ENCODE measurements around the gene KCTD19. TPM values are rescaled to one million over a fixed set of nuclear protein-coding genes. Genes with fewer than 3 reads are reported as not detected.
A peak's percentile ranks its signal among the peaks of the same experiment; 100 is the strongest.

KCTD19 gene
- total RNA-seq, 4 donors from 2014 or later: not detected

DNA sequence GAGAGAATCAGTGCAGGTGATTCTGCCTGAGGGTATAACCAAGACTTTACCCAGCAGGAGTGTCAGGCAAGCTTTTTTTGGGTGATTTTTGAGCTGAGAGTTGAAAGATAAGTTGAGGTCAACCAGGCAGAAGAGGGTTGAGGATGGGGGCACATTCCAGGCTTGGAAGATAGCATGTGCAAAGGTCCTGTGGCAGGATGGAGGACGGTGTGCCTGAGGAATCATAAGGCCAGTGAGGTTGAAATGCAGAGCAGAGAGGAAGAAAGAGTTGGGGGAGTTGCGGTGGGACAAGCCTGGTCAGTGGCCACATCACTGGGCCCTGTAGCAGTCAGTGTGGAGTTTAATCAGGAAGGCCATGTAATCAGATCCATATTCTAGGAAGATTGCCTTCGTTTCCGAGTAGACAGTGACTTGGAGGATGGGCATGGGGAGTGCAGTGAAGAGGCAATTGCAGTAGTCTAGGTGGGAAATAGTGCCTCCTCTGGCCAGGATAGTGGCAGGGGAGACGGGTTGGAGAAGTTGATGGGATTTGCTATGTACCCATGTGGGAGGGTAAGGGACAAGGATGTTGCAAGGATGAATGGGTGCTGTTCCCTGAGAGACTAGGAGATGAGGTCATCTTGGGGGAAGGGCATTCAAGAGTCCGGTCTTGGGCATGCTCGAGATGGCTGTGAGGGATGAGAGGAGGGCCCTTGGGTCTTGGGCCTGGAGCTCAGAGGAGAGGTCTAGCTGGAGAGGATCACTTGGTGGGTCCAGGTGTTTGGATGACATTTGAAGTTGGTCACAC is 43.3 kb downstream of the KCTD19 start:
- Histone ChIP-seq H3K4me1 (peaks cover 9 to 21% (median 17%) of the 10 kb centered on the region in 4 donors), H3K36me3 (peaks cover 0 to 6% (median 0%) of the 10 kb centered on the region in 4 donors), H3K27ac (replicated peaks in 1 of 4) (no peak overlapping the region), H3K27me3 (no peaks in the 10 kb centered on the region), H3K4me3 (no peak overlapping the region), H3K9me3 (no peaks in the 10 kb centered on the region)
- TF ChIP-seq POLR2A (IDR thresholded peaks at IDR 0.05; ENCODE audit: low read depth) (no peak), EP300 (IDR thresholded peaks at IDR 0.05) (no peak), POLR2AphosphoS5 (IDR thresholded peaks at IDR 0.05) (no peak)
- TF ChIP-seq, protein P1, sequence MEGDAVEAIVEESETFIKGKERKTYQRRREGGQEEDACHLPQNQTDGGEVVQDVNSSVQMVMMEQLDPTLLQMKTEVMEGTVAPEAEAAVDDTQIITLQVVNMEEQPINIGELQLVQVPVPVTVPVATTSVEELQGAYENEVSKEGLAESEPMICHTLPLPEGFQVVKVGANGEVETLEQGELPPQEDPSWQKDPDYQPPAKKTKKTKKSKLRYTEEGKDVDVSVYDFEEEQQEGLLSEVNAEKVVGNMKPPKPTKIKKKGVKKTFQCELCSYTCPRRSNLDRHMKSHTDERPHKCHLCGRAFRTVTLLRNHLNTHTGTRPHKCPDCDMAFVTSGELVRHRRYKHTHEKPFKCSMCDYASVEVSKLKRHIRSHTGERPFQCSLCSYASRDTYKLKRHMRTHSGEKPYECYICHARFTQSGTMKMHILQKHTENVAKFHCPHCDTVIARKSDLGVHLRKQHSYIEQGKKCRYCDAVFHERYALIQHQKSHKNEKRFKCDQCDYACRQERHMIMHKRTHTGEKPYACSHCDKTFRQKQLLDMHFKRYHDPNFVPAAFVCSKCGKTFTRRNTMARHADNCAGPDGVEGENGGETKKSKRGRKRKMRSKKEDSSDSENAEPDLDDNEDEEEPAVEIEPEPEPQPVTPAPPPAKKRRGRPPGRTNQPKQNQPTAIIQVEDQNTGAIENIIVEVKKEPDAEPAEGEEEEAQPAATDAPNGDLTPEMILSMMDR (IDR thresholded peaks at IDR 0.05): no peak
- no peak for DNase-seq (ENCODE audit: extremely low spot score)
- intact Hi-C loops (cut with DNase I): no loop called here
- 91% methylated on average over 7 of the region's 7 CpGs for WGBS

DNA sequence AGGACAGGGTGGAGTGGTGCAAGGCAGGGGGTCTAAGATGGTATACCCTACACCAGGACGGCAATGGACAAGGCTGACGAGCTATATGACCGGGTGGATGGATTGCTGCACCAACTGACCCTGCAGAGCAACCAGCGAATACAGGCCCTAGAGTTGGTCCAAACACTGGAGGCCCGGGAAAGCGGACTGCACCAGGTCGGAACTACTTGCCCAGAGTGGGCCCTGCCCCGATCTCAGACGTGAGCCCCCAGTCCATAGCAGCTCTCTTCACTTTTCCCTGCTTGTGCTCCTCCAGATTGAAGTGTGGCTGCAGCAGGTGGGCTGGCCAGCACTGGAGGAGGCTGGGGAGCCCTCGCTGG is 44.1 kb downstream of the KCTD19 start:
- H3K4me1 ChIP-seq: peaks cover 13 to 29% (median 25%) of the 10 kb centered on the region in 4 donors
- 98% methylated on average over 7 of the region's 10 CpGs for WGBS
- no peak overlapping the region for H3K27ac ChIP-seq (replicated peaks in 1 of 4)
- DNase-seq (ENCODE audit: extremely low spot score): no peak
- H3K9me3 ChIP-seq: no peaks in the 10 kb centered on the region
- H3K27me3 ChIP-seq: no peaks in the 10 kb centered on the region
- TF ChIP-seq POLR2AphosphoS5 (IDR thresholded peaks at IDR 0.05) (no peak), EP300 (IDR thresholded peaks at IDR 0.05) (no peak), POLR2A (IDR thresholded peaks at IDR 0.05; ENCODE audit: low read depth) (no peak)
- TF ChIP-seq, protein P1 (IDR thresholded peaks at IDR 0.05): no peak
- H3K4me3 ChIP-seq: no peak overlapping the region
- peaks cover 0 to 6% (median 0%) of the 10 kb centered on the region in 4 donors for H3K36me3 ChIP-seq
- intact Hi-C loops (cut with DNase I): no loop called here

DNA sequence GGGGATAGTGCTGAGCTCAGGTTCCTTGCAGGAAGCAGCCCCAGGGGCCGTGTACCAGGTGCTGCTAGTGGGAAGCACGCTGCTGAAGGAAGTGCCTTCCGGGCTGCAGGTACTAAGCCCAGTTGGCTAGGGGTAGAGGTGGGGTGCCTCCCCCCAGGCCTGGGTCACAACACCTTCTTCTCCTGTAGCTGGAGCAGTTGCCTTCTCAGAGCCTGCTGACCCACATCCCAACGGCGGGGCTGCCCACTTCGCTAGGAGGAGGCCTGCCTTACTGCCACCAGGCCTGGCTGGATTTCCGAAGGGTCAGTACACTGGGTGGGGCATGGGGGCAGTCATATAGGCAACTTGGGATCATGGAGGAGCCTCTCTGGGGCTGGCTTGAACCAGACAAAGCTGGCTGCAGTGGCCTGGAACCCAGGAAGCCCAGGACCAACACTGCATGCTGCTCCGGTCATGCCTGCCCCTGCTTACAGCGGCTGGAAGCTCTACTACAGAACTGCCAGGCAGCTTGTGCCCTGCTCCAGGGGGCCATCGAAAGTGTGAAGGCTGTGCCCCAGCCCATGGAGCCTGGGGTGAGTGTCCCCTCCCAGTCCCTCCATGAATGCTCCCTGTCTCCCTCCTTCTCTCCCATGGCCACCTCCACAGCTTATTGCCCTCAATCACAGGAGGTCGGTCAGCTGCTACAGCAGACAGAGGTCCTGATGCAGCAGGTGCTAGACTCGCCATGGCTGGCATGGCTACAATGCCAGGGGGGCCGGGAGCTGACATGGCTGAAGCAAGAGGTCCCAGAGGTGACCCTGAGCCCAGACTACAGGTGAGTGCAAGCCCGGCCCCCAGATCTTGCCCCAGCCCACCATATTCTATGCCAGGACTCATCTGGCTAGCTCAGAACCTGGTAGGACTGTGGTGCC is 44.8 kb downstream of the KCTD19 start:
- no peaks in the 10 kb centered on the region for H3K27me3 ChIP-seq
- 92% methylated on average over 7 of the region's 14 CpGs for WGBS
- intact Hi-C loops (cut with DNase I): no loop called here
- no peaks in the 10 kb centered on the region for H3K9me3 ChIP-seq
- H3K36me3 ChIP-seq: peaks cover 0 to 6% (median 2%) of the 10 kb centered on the region in 4 donors
- peaks cover 13 to 35% (median 31%) of the 10 kb centered on the region in 4 donors for H3K4me1 ChIP-seq
- no peak overlapping the region for H3K4me3 ChIP-seq
- no peak overlapping the region for H3K27ac ChIP-seq (replicated peaks in 1 of 4)
- DNase-seq (ENCODE audit: extremely low spot score): no peak
- TF ChIP-seq, protein P1 (IDR thresholded peaks at IDR 0.05): no peak
- TF ChIP-seq EP300 (IDR thresholded peaks at IDR 0.05): no peak
- no peak for TF ChIP-seq POLR2AphosphoS5 (IDR thresholded peaks at IDR 0.05)
- no peak for TF ChIP-seq POLR2A (IDR thresholded peaks at IDR 0.05; ENCODE audit: low read depth)

DNA sequence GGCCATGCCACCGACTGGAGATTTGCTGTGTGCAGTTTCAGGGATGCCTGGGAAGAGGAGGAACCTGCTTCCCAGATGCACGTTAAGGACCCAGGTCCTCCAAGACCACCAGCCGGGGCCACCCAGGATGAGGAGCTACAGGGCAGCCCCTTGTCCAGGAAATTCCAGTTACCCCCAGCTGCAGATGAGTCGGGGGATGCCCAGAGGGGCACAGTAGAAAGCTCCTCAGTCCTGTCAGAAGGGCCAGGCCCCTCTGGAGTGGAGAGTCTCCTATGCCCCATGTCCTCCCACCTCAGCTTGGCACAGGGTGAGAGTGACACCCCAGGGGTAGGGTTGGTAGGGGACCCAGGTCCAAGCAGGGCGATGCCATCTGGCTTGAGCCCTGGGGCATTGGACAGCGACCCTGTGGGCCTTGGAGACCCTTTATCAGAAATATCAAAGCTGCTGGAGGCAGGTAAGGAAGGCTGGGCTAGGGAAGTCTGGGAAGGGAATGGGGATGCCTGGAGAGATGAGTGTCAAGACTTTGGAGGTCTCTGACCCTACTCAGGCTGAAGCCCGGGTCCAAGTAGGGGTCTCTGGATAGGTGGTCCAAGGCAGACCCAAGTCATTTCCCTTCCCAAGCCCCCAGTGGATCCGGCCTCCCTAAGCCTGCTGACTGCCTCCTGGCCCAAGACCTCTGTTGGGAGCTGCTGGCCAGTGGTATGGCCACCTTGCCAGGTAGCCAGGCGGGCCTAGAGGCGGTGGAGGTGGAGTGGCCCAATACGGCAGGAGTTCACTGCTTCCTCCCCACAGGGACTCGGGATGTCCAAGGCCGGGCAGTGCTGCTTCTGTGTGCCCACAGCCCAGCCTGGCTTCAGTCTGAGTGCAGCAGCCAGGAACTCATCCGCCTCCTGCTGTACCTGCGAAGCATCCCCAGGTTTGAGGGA is 46.2 kb downstream of the KCTD19 start:
- Histone ChIP-seq H3K27ac (replicated peaks in 1 of 4) (no peak overlapping the region), H3K36me3 (peaks cover 0 to 14% (median 0%) of the 10 kb centered on the region in 4 donors), H3K9me3 (no peaks in the 10 kb centered on the region), H3K4me1 (peaks cover 13 to 35% (median 31%) of the 10 kb centered on the region in 4 donors), H3K4me3 (peak overlapping the region in 3 of 4 donors; percentile 64 to 81 (median 66)), H3K27me3 (no peaks in the 10 kb centered on the region)
- TF ChIP-seq, protein P1 (IDR thresholded peaks at IDR 0.05): no peak
- no peak for TF ChIP-seq EP300 (IDR thresholded peaks at IDR 0.05)
- no peak for TF ChIP-seq POLR2AphosphoS5 (IDR thresholded peaks at IDR 0.05)
- TF ChIP-seq POLR2A (IDR thresholded peaks at IDR 0.05; ENCODE audit: low read depth): no peak
- no peak for DNase-seq (ENCODE audit: extremely low spot score)
- intact Hi-C loops (cut with DNase I): no loop called here
- WGBS: 87% methylated on average over 10 of the region's 15 CpGs

Data from esophagus muscularis mucosa (tissue), 4 donors.